Mesothelial cell of epicardium (in vitro differentiated cells): Measurements from ENCODE around the gene PIGZ. TPM values are rescaled to one million over a fixed set of nuclear protein-coding genes. Genes with fewer than 3 reads are reported as not detected.

Experiments used
- DNase-seq, 2 experiments: peaks; one replicate each; pipeline ENCODE4 v3.0.0; 2021; ENCODE audit warnings: low spot score in 2 of 2; ENCODE audit not compliant: unreplicated experiment in 2 of 2
- H3K27ac Mint-ChIP-seq: 2 replicates; pipeline ENCODE4 v1.8.0; 2021; ENCODE audit warnings: mixed read lengths
- H3K27me3 Mint-ChIP-seq: 2 replicates; pipeline ENCODE4 v1.8.0; 2021; ENCODE audit warnings: low read depth, mixed read lengths
- H3K36me3 Mint-ChIP-seq: 2 replicates; pipeline ENCODE4 v1.8.0; 2021; ENCODE audit warnings: mixed read lengths
- H3K4me1 Mint-ChIP-seq: 2 replicates; pipeline ENCODE4 v1.8.0; 2021; ENCODE audit warnings: mixed read lengths
- H3K4me3 Mint-ChIP-seq: 2 replicates; pipeline ENCODE4 v1.8.0; 2021; ENCODE audit warnings: mild to moderate bottlenecking, moderate library complexity, mixed read lengths
- H3K9me3 Mint-ChIP-seq: 2 replicates; pipeline ENCODE4 v1.8.0; 2021; ENCODE audit warnings: mixed read lengths
- CTCF ChIP-seq: fragments of 200-600 bp; sonication (generic); IDR thresholded peaks from one replicate; pipeline ENCODE4 v1.5.0; 2021; ENCODE audit warnings: antibody characterized with exemption; ENCODE audit not compliant: unreplicated experiment
- total RNA-seq: library from RNA; stranded (reverse); gene quantifications from 3 replicates; pipeline ENCODE4 v1.2.1, GENCODE V29; 2021

PIGZ gene
- total RNA-seq, 1 donor from 2014 or later, result 0.74 TPM

- no peak overlapping the region for H3K4me3 Mint-ChIP-seq
- H3K9me3 Mint-ChIP-seq, result no peaks in the 10 kb centered on the region
- peaks cover 4% of the 10 kb centered on the region for H3K36me3 Mint-ChIP-seq
- peaks cover 12% of the 10 kb centered on the region for H3K4me1 Mint-ChIP-seq
- TF ChIP-seq CTCF, result no peak
- H3K27ac Mint-ChIP-seq, result no peak overlapping the region
- no peaks in the 10 kb centered on the region for H3K27me3 Mint-ChIP-seq
- DNase-seq, result no peak
Observed at GRCh38 chr3:197000211-197000610, 31.6 kb upstream of the PIGZ start.

- TF ChIP-seq CTCF, result no peak
- peaks cover 7% of the 10 kb centered on the region for H3K4me1 Mint-ChIP-seq
- H3K9me3 Mint-ChIP-seq, result no peaks in the 10 kb centered on the region
- no peak overlapping the region for H3K27ac Mint-ChIP-seq
- H3K36me3 Mint-ChIP-seq, result no peaks in the 10 kb centered on the region
- no peaks in the 10 kb centered on the region for H3K27me3 Mint-ChIP-seq
- no peak for DNase-seq
- H3K4me3 Mint-ChIP-seq, result no peak overlapping the region
Observed at GRCh38 chr3:196998966-196999760, 30.5 kb upstream of the PIGZ start.

GRCh38 chr3:196997311-196997710 is 28.7 kb upstream of the PIGZ start:
- Mint-ChIP-seq H3K27ac (no peak overlapping the region), H3K4me3 (no peak overlapping the region)

GRCh38 chr3:196996454-196997265 is 28.0 kb upstream of the PIGZ start:
- H3K36me3 Mint-ChIP-seq, result no peaks in the 10 kb centered on the region
- H3K27me3 Mint-ChIP-seq, result no peaks in the 10 kb centered on the region
- H3K4me1 Mint-ChIP-seq, result peaks cover 3% of the 10 kb centered on the region
- no peak for DNase-seq
- no peaks in the 10 kb centered on the region for H3K9me3 Mint-ChIP-seq
- H3K4me3 Mint-ChIP-seq, result no peak overlapping the region
- TF ChIP-seq CTCF, result no peak
- peak overlapping the region; percentile 34 for H3K27ac Mint-ChIP-seq

More at GRCh38 chr3:196997311-196997710, 28.7 kb upstream of the PIGZ start:
- Mint-ChIP-seq H3K36me3 (no peaks in the 10 kb centered on the region), H3K9me3 (no peaks in the 10 kb centered on the region), H3K4me1 (peaks cover 5% of the 10 kb centered on the region), H3K27me3 (no peaks in the 10 kb centered on the region)
- TF ChIP-seq CTCF, result no peak
- DNase-seq, result no peak

GRCh38 chr3:196995646-196996355 is 27.2 kb upstream of the PIGZ start:
- no peaks in the 10 kb centered on the region for H3K36me3 Mint-ChIP-seq
- DNase-seq, result no peak
- no peak overlapping the region for H3K4me3 Mint-ChIP-seq
- no peak for TF ChIP-seq CTCF
- H3K27ac Mint-ChIP-seq, result no peak overlapping the region
- H3K27me3 Mint-ChIP-seq, result no peaks in the 10 kb centered on the region
- no peaks in the 10 kb centered on the region for H3K9me3 Mint-ChIP-seq
- H3K4me1 Mint-ChIP-seq, result peaks cover 2% of the 10 kb centered on the region
